ENCODE results near the gene FKBP10. TPM values are rescaled to one million over a fixed set of nuclear protein-coding genes. Genes with fewer than 3 reads are reported as not detected.
"Not testable (repeated sequence)": the region's sequence is repeated elsewhere in the genome, so short reads cannot be mapped to it uniquely, and the experiment has no call there.

The FKBP10 gene
- total RNA-seq, 6 donors from 2014 or later = 8.9 to 59.7 (median 29.3) TPM

GRCh38 chr17:41825175-41825845, 12.5 kb downstream of the FKBP10 start:
- Histone ChIP-seq H3K27ac (no peak overlapping the region), H3K9me3 (no peaks in the 10 kb centered on the region), H3K27me3 (no peaks in the 10 kb centered on the region), H3K4me1 (no peaks in the 10 kb centered on the region), H3K4me3 (no peak overlapping the region), H3K36me3 (peaks cover 9 to 60% (median 26%) of the 10 kb centered on the region in 4 donors)
- ATAC-seq (ENCODE audit: low FRiP score in 2 of 2) (no peak), DNase-seq (no peak)
- 92 to 95% methylated on average over 12 to 19 of the region's 19 CpGs for WGBS, 2 donors
- TF ChIP-seq CTCF (IDR thresholded peaks at IDR 0.05) (no peak), POLR2AphosphoS5 (IDR thresholded peaks at IDR 0.05) (no peak), POLR2A (IDR thresholded peaks at IDR 0.05) (no peak), EP300 (IDR thresholded peaks at IDR 0.05) (no peak)

- H3K27me3 ChIP-seq; H3K4me1 ChIP-seq; ATAC-seq (ENCODE audit: low FRiP score in 2 of 2); H3K4me3 ChIP-seq; H3K27ac ChIP-seq; H3K9me3 ChIP-seq; DNase-seq: not testable (repeated sequence)
- H3K36me3 ChIP-seq = peaks cover 9 to 79% (median 34%) of the 10 kb centered on the region in 4 donors
- 82 to 86% methylated on average over 10 of the region's 10 CpGs for WGBS, 2 donors
Observed at GRCh38 chr17:41829961-41830360, 17.2 kb downstream of the FKBP10 start.

- peaks cover 5 to 23% (median 13%) of the 10 kb centered on the region in 4 donors for H3K4me1 ChIP-seq
- no peaks in the 10 kb centered on the region for H3K9me3 ChIP-seq
- H3K27me3 ChIP-seq = no peaks in the 10 kb centered on the region
- TF ChIP-seq EP300 (IDR thresholded peaks at IDR 0.05) (no peak), POLR2A (IDR thresholded peaks at IDR 0.05) (no peak), POLR2AphosphoS5 (IDR thresholded peaks at IDR 0.05) (no peak), CTCF (IDR thresholded peaks at IDR 0.05) (no peak)
- H3K36me3 ChIP-seq = peaks cover 0 to 26% (median 9%) of the 10 kb centered on the region in 4 donors
- peak overlapping the region; percentile 77 to 94 (median 90) for H3K4me3 ChIP-seq
- DNase-seq (no peak), ATAC-seq (ENCODE audit: low FRiP score in 2 of 2) (peak; percentile 24 to 80)
- WGBS, 2 donors = 19 to 33% methylated on average over 6 to 13 of the region's 13 CpGs
- peak overlapping the region in 3 of 4 donors; percentile 74 to 85 (median 78) for H3K27ac ChIP-seq
Observed at GRCh38 chr17:41835214-41835799, 22.5 kb downstream of the FKBP10 start.

GRCh38 chr17:41835800-41836549, 23.2 kb downstream of the FKBP10 start, which contains the start of gene NT5C3B:
Gene NT5C3B (minus strand): TSS chr17:41836232. CDS start chr17:41836193, 39 bp downstream.
- ATAC-seq (ENCODE audit: low FRiP score in 2 of 2) (peak; percentile 83 to 95), DNase-seq (peak; percentile 53 to 93)
- no peak for TF ChIP-seq CTCF (IDR thresholded peaks at IDR 0.05)
- peak in 1 of 2 donors; percentile 59 for TF ChIP-seq POLR2AphosphoS5 (IDR thresholded peaks at IDR 0.05)
- peak in 1 of 4 donors; percentile 52 for TF ChIP-seq POLR2A (IDR thresholded peaks at IDR 0.05)
- H3K4me3 ChIP-seq = peak within 1 kb of the TSS; percentile 77 to 94 (median 90)
- peak within 1 kb of the TSS; percentile 16 to 85 (median 76) for H3K27ac ChIP-seq
- peaks cover 5 to 23% (median 13%) of the 10 kb centered on the region in 4 donors for H3K4me1 ChIP-seq
- H3K9me3 ChIP-seq = no peaks in the 10 kb centered on the region
- H3K27me3 ChIP-seq = no peaks in the 10 kb centered on the region
- peaks cover 0 to 20% (median 7%) of the 10 kb centered on the region in 4 donors for H3K36me3 ChIP-seq
- WGBS, 2 donors = 1 to 7% methylated on average over 5 to 67 of the region's 72 CpGs

Measured in upper lobe of left lung (tissue), 6 donors.